ENCODE measurements around the gene C16orf89.
"Not testable (repeated sequence)": the region's sequence is repeated elsewhere in the genome, so short reads cannot be mapped to it uniquely, and the experiment has no call there.

Gene C16orf89

GRCh38 chr16:5093746-5094145, 28.0 kb upstream of the C16orf89 start:
- not testable (repeated sequence) for H3K4me3 ChIP-seq (ENCODE audit: low read length); H3K4me1 ChIP-seq (ENCODE audit: control insufficient read depth, insufficient read depth, low read length); H3K9me3 ChIP-seq (ENCODE audit: control insufficient read depth, low read length); H3K36me3 ChIP-seq (ENCODE audit: control insufficient read depth, insufficient read depth, low read length); H3K27me3 ChIP-seq (ENCODE audit: control insufficient read depth, insufficient read depth, low read length); H3K9ac ChIP-seq (ENCODE audit: low read length)

GRCh38 chr16:5093081-5093480, 27.3 kb upstream of the C16orf89 start:
- H3K9ac ChIP-seq (ENCODE audit: low read length); H3K4me1 ChIP-seq (ENCODE audit: control insufficient read depth, insufficient read depth, low read length); H3K27me3 ChIP-seq (ENCODE audit: control insufficient read depth, insufficient read depth, low read length); H3K9me3 ChIP-seq (ENCODE audit: control insufficient read depth, low read length); H3K36me3 ChIP-seq (ENCODE audit: control insufficient read depth, insufficient read depth, low read length); H3K4me3 ChIP-seq (ENCODE audit: low read length): not testable (repeated sequence)

GRCh38 chr16:5090592-5090991, 24.8 kb upstream of the C16orf89 start:
- not testable (repeated sequence) for H3K4me3 ChIP-seq (ENCODE audit: low read length); H3K9ac ChIP-seq (ENCODE audit: low read length); H3K9me3 ChIP-seq (ENCODE audit: control insufficient read depth, low read length); H3K4me1 ChIP-seq (ENCODE audit: control insufficient read depth, insufficient read depth, low read length); H3K36me3 ChIP-seq (ENCODE audit: control insufficient read depth, insufficient read depth, low read length); H3K27me3 ChIP-seq (ENCODE audit: control insufficient read depth, insufficient read depth, low read length)

GRCh38 chr16:5089911-5090555, 24.3 kb upstream of the C16orf89 start:
- H3K9me3 ChIP-seq (ENCODE audit: control insufficient read depth, low read length); H3K4me1 ChIP-seq (ENCODE audit: control insufficient read depth, insufficient read depth, low read length); H3K9ac ChIP-seq (ENCODE audit: low read length); H3K27me3 ChIP-seq (ENCODE audit: control insufficient read depth, insufficient read depth, low read length); H3K36me3 ChIP-seq (ENCODE audit: control insufficient read depth, insufficient read depth, low read length); H3K4me3 ChIP-seq (ENCODE audit: low read length): not testable (repeated sequence)

GRCh38 chr16:5088936-5089335, 23.2 kb upstream of the C16orf89 start:
- H3K27me3 ChIP-seq (ENCODE audit: control insufficient read depth, insufficient read depth, low read length); H3K9me3 ChIP-seq (ENCODE audit: control insufficient read depth, low read length); H3K4me1 ChIP-seq (ENCODE audit: control insufficient read depth, insufficient read depth, low read length); H3K4me3 ChIP-seq (ENCODE audit: low read length); H3K36me3 ChIP-seq (ENCODE audit: control insufficient read depth, insufficient read depth, low read length); H3K9ac ChIP-seq (ENCODE audit: low read length): not testable (repeated sequence)

GRCh38 chr16:5088086-5088790, 22.5 kb upstream of the C16orf89 start:
- H3K9ac ChIP-seq (ENCODE audit: low read length); H3K36me3 ChIP-seq (ENCODE audit: control insufficient read depth, insufficient read depth, low read length); H3K27me3 ChIP-seq (ENCODE audit: control insufficient read depth, insufficient read depth, low read length); H3K4me3 ChIP-seq (ENCODE audit: low read length); H3K4me1 ChIP-seq (ENCODE audit: control insufficient read depth, insufficient read depth, low read length); H3K9me3 ChIP-seq (ENCODE audit: control insufficient read depth, low read length): not testable (repeated sequence)

GRCh38 chr16:5085716-5086115, 20.0 kb upstream of the C16orf89 start:
- not testable (repeated sequence) for H3K27me3 ChIP-seq (ENCODE audit: control insufficient read depth, insufficient read depth, low read length); H3K9ac ChIP-seq (ENCODE audit: low read length); H3K4me1 ChIP-seq (ENCODE audit: control insufficient read depth, insufficient read depth, low read length); H3K4me3 ChIP-seq (ENCODE audit: low read length); H3K36me3 ChIP-seq (ENCODE audit: control insufficient read depth, insufficient read depth, low read length); H3K9me3 ChIP-seq (ENCODE audit: control insufficient read depth, low read length)

- H3K4me1 ChIP-seq (ENCODE audit: control insufficient read depth, insufficient read depth, low read length); H3K36me3 ChIP-seq (ENCODE audit: control insufficient read depth, insufficient read depth, low read length); H3K9me3 ChIP-seq (ENCODE audit: control insufficient read depth, low read length); H3K9ac ChIP-seq (ENCODE audit: low read length); H3K4me3 ChIP-seq (ENCODE audit: low read length); H3K27me3 ChIP-seq (ENCODE audit: control insufficient read depth, insufficient read depth, low read length): not testable (repeated sequence)
Measured at GRCh38 chr16:5084802-5085201, 19.0 kb upstream of the C16orf89 start.

GRCh38 chr16:5084099-5084731, 18.5 kb upstream of the C16orf89 start:
- not testable (repeated sequence) for H3K9ac ChIP-seq (ENCODE audit: low read length); H3K27me3 ChIP-seq (ENCODE audit: control insufficient read depth, insufficient read depth, low read length); H3K4me3 ChIP-seq (ENCODE audit: low read length); H3K36me3 ChIP-seq (ENCODE audit: control insufficient read depth, insufficient read depth, low read length); H3K4me1 ChIP-seq (ENCODE audit: control insufficient read depth, insufficient read depth, low read length); H3K9me3 ChIP-seq (ENCODE audit: control insufficient read depth, low read length)

- H3K9me3 ChIP-seq (ENCODE audit: control insufficient read depth, low read length); H3K4me3 ChIP-seq (ENCODE audit: low read length); H3K4me1 ChIP-seq (ENCODE audit: control insufficient read depth, insufficient read depth, low read length); H3K9ac ChIP-seq (ENCODE audit: low read length); H3K27me3 ChIP-seq (ENCODE audit: control insufficient read depth, insufficient read depth, low read length); H3K36me3 ChIP-seq (ENCODE audit: control insufficient read depth, insufficient read depth, low read length): not testable (repeated sequence)
Measured at GRCh38 chr16:5083646-5084045, 17.9 kb upstream of the C16orf89 start.

- not testable (repeated sequence) for H3K4me3 ChIP-seq (ENCODE audit: low read length); H3K36me3 ChIP-seq (ENCODE audit: control insufficient read depth, insufficient read depth, low read length); H3K4me1 ChIP-seq (ENCODE audit: control insufficient read depth, insufficient read depth, low read length); H3K9me3 ChIP-seq (ENCODE audit: control insufficient read depth, low read length); H3K27me3 ChIP-seq (ENCODE audit: control insufficient read depth, insufficient read depth, low read length); H3K9ac ChIP-seq (ENCODE audit: low read length)
Measured at GRCh38 chr16:5080996-5081395, 15.2 kb upstream of the C16orf89 start.

- H3K4me1 ChIP-seq (ENCODE audit: control insufficient read depth, insufficient read depth, low read length); H3K36me3 ChIP-seq (ENCODE audit: control insufficient read depth, insufficient read depth, low read length); H3K9me3 ChIP-seq (ENCODE audit: control insufficient read depth, low read length); H3K27me3 ChIP-seq (ENCODE audit: control insufficient read depth, insufficient read depth, low read length); H3K9ac ChIP-seq (ENCODE audit: low read length); H3K4me3 ChIP-seq (ENCODE audit: low read length): not testable (repeated sequence)
Measured at GRCh38 chr16:5080461-5080860, 14.7 kb upstream of the C16orf89 start.

All from mucosa of stomach (tissue), 1 donor.